HG02678 (cell line): ENCODE results near the gene SEMA5A.

Experiments used
- ATAC-seq: cut with Tn5 transposase; IDR thresholded peaks from one replicate; pipeline ENCODE4 v1.9.1; 2021; ENCODE audit warnings: mild to moderate bottlenecking, moderate library complexity; ENCODE audit not compliant: unreplicated experiment

The SEMA5A gene, protein sequence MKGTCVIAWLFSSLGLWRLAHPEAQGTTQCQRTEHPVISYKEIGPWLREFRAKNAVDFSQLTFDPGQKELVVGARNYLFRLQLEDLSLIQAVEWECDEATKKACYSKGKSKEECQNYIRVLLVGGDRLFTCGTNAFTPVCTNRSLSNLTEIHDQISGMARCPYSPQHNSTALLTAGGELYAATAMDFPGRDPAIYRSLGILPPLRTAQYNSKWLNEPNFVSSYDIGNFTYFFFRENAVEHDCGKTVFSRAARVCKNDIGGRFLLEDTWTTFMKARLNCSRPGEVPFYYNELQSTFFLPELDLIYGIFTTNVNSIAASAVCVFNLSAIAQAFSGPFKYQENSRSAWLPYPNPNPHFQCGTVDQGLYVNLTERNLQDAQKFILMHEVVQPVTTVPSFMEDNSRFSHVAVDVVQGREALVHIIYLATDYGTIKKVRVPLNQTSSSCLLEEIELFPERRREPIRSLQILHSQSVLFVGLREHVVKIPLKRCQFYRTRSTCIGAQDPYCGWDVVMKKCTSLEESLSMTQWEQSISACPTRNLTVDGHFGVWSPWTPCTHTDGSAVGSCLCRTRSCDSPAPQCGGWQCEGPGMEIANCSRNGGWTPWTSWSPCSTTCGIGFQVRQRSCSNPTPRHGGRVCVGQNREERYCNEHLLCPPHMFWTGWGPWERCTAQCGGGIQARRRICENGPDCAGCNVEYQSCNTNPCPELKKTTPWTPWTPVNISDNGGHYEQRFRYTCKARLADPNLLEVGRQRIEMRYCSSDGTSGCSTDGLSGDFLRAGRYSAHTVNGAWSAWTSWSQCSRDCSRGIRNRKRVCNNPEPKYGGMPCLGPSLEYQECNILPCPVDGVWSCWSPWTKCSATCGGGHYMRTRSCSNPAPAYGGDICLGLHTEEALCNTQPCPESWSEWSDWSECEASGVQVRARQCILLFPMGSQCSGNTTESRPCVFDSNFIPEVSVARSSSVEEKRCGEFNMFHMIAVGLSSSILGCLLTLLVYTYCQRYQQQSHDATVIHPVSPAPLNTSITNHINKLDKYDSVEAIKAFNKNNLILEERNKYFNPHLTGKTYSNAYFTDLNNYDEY

GRCh38 chr5:9545992-9546851, at the start of gene SEMA5A:
Gene SEMA5A, minus strand, starts transcription at chr5:9546075. Its CDS starts 166,129 bp downstream, at chr5:9379946.
- ATAC-seq, result no peak

- no peak for ATAC-seq
Measured at GRCh38 chr5:9594913-9595312, 49.0 kb upstream of the SEMA5A start.

DNA sequence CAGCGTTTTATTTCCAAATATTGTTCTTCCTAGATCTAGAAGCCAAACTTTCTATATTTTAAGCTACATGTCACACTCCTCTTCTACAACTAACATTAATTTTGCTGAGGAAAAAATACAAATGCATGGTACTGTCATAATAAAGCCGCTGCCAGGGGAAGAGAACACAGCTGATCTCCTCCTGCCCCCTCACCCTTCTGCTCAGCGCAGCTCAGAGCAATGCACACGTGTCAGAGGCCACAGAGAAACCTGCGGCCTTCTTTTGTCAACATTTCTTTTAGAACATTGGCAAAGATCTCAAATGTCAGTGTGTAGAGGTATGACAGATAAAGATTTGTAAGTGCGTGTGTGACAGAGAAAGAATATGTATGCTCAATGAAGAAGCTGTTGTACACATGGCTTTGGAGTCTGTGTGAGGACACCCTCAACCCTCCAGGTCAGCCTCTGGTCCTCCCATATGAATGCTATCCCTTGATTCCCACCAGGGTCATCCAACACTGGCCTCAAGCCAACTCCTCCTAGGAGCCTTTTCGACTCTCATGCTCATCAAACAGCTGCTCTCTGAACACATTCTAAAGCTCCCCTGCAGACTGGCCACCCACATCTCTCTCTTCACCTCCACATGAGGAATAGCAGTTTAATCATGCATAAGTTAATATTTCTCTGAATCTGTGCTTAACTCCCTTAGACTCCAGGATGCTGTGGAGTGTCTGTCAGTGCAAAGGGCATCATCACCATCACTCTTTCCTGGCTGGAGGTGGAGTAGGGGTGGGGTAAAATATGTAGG, 43.4 kb upstream of the SEMA5A start:
- ATAC-seq, result no peak

DNA sequence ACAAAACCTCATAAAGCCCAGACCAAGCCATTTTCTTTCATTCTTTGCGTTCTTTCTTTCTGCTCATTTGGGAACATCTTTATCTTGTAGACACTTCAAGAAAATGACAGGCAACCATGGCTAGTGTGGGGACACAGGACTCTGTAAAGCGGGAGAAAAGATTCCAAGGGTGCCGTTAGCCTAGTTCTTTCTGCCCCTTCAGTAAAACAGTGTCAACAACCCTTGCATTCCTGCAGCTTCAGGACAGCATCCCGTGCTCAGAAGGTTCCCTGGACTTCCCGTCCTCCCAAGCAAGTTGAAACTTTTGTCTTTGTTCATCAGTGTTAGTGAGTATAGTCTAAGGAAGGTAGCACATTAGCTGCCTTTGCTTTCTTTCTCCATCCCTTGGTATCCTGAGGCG, 42.4 kb upstream of the SEMA5A start:
- no peak for ATAC-seq

DNA sequence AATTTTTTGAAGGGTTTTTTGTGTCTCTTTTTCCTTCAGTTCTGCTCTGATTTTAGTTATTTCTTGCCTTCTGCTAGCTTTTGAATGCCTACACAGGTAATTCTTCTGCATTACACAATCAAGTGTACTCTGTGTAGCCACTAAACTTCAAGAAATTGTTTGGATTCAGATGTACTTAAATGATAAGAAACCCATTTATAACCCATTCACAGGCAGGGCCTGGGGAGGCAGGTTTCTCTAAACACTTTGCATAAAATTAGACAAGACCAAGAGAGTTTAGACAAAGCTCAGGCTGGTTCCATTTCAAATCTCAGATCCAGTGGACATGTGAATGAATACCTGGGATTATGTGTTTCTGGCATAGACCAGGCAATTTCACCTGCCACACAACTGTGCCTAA, 41.3 kb upstream of the SEMA5A start:
- ATAC-seq, result no peak

DNA sequence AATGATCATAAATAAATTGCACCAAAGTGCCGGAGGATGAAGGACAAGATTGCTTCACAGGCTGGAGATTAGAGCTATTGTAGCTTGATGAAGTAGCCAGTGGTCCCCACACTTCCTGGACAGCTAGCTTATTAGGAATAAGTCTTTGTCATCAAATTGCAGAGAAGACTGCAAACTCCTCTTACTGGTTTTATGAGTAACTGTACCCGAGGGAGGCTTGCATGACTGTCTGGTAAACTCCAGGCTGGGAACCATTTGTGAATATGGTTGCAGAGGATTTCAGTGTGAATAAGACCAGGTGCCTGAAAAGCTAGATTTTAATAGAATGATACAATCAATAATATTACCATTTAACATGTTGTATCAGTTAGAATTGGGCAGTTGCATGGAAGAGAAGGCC, 36.5 kb upstream of the SEMA5A start:
- ATAC-seq, result no peak

GRCh38 chr5:9573796-9574195, 27.9 kb upstream of the SEMA5A start:
- ATAC-seq, result no peak

- no peak for ATAC-seq
Measured at GRCh38 chr5:9572246-9572645, 26.4 kb upstream of the SEMA5A start.

- ATAC-seq, result no peak
Measured at GRCh38 chr5:9570876-9571275, 25.0 kb upstream of the SEMA5A start.

DNA sequence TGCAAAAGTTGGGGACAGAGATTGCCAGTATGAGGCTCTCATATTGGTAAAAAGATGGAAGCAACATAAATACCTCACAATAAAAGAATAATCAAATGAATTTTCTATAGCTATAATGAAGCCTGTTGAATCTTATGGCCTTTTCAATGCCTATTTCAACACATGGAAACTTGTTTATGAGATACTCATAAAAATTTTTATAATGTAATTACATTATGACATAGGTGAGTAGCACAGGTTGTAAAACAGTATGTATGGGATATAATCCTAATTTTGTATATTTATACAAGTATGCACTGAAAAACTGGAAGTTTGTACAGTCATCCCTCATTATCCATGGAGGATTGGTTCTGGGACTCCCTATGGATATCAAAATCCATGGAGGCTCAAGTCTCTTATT, 21.2 kb upstream of the SEMA5A start:
- ATAC-seq, result no peak

DNA sequence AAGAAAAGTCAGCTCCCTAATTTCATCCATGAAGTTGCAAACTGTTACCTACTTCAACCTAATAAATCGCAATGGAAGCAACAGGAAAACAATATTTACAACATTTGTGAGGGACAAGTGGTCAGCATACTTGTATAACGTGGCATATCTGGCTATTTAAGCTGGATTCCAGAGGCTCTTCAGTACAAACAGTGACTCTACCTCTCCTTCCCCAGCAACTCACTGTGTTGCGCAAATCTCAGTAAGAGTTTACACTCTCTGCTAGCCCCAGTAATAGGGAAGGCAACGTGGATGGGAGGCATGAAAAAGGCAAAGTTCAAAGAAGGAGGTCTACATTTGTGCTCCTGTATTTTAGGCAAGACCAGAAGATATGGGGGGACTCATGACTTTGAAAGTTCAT, 18.9 kb upstream of the SEMA5A start:
- no peak for ATAC-seq

DNA sequence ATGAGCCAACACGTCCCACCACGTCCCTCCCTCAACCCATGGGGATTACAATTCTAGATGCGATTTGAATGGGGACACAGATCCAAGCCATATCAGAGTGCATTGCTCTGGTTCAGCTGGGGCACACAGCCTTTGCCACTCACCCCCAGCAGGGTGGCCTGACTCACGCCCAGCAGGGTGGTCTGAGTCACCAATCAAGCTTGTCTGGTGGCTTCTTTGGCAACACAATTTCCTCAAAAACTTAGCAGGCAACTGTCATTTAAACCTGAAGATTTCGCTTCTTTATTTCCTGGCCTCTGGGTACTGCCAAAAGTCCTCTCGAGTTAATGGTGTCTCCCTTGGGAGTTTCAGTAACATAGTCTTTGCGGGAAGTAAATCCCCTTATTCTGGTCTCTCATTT, 16.3 kb upstream of the SEMA5A start:
- no peak for ATAC-seq

DNA sequence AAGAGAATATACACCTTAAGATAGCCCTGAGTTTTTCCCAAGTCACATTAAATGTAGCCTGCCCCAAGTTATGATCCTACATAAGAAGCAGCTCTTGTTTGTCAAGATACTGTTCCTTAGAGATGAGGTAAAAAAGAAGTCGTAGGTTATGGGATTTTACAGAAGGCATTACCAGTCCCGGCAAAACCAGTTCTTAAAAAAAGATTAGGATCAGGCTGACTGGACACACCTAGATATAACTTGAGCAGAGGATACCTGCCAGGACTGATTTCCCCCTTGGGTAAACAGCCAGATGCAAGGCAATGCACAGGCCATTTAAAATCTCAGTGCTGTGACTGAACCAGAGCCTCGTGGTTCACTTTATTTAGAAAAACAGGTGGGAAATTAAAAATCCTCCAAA, 14.1 kb upstream of the SEMA5A start:
- no peak for ATAC-seq

DNA sequence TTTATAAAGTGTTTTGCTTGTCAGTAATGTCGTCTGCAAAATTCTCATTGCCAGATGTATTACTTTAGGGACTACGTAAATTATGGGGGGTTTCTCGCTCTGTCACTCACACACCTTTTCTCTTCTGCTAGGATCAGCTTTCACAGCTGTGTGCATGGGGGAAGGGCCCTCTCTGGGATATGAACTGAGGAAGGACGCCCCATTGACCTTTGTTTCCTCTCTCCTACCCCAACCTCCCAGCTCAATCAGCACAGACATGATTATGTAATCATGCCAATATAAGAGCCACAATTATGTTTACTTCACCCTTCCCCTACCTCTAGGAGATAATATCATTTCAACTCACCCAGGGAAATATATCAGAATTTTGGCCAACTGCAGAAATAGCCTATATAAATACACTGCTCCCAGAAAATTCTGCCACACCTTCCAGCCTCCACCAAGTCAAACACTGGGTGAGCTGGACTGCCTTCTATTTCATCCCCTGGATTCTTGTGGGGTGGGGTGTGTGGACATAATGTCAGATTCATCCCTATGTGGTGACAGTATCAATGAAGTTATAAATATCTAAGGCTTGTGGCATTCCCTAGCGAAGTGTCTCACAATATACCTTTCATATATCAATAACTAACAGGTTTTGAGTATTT, 12.6 kb upstream of the SEMA5A start:
- no peak for ATAC-seq

- no peak for ATAC-seq
Measured at GRCh38 chr5:9557696-9558095, 11.8 kb upstream of the SEMA5A start.

- ATAC-seq, result no peak
Measured at GRCh38 chr5:9555961-9556360, 10.1 kb upstream of the SEMA5A start.

DNA sequence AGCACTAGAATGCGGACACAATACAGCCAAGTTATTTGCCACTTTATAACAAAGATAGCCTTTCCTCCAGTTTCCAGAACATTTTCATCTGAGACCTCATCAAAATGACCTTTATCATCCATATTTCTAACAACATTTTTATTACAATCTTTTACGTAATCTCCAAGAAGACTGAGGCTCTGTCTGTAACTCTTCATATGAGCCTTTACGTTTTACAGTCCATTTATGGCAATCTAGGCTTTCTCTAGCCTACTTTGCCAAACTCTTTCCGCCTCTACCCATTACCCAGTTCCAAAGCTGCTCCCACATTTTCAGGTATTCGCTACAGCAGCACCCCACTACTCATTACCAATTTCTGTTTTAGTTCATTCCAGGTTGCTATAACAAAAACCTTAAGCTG, 8.2 kb upstream of the SEMA5A start:
- ATAC-seq, result no peak

DNA sequence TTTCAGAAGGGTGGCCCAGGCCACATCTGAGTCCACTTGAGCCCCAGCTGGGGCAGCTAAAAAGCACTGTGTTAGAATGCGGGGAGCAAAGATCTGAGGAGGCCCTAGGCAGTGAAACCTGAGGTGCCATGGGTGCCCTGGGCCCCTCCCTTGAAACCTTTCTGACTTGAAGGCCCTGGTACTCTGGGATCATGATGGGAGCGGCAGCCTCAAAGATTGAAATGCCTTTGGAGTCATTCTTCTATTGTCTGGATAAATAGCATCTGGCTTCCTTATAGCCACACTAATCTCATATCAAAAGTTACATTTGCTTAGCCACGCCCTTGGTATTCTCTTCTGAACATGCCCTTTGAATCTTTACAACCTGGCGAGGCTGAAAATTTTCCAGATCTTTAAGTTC, 7.7 kb upstream of the SEMA5A start:
- no peak for ATAC-seq
